ENCODE results near the gene CD58.
"Not testable (repeated sequence)": the region's sequence is repeated elsewhere in the genome, so short reads cannot be mapped to it uniquely, and the experiment has no call there.

CD58 gene

DNA sequence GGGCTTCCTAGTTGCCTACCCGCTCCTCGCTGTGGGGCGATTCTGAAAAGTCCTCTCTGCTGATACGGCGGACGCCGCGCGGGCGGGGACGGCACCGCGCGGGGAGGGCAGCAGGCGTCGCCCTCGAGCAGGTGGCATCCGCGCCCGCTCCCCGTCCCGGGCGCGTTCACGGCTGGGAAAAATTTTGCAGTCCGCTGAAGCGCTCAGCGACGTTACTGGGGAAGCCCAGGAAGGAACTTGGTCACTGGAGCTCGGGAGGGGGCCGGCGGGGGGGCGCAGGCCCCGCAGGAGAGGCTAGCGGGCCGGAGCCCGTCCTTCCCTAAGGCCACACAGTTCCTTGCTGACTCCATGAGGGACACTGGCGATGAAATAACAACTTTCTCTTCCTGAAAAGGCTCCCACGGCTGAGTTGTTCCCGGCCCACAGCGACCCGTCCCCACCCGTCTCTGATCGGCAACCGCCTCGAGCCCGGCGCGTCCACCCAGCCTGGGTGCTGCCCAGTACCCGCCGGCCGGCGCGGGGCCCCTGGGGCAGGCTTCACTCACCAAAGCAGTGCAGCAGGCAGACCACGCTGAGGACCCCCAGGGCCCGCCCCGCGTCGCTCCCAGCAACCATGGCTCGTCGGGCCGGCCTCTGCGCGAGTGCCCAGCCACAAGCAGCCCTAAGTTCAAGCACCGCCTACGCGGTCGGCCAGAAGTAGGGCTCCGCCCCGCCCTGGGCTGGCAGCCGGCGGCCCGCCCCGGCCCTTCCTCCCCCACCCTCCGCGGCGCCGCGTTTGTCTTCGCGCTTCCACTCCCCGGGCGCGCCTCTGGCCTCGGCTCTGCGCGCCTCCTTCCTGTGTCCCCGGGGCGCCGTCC is at the start of gene CD58:
Gene CD58 (minus strand): TSS at position 669 of the 857 bp plus-strand sequence. CDS start 54 bp downstream, at position 615.
- Mint-ChIP-seq H3K36me3 (no peaks in the 10 kb centered on the region), H3K4me1 (ENCODE audit: low read depth) (peaks cover 30% of the 10 kb centered on the region), H3K4me3 (peak within 1 kb of the TSS; percentile 89), H3K27me3 (no peaks in the 10 kb centered on the region), H3K9me3 (ENCODE audit: low read depth) (no peaks in the 10 kb centered on the region), H3K27ac (peak within 1 kb of the TSS; percentile 79)

DNA sequence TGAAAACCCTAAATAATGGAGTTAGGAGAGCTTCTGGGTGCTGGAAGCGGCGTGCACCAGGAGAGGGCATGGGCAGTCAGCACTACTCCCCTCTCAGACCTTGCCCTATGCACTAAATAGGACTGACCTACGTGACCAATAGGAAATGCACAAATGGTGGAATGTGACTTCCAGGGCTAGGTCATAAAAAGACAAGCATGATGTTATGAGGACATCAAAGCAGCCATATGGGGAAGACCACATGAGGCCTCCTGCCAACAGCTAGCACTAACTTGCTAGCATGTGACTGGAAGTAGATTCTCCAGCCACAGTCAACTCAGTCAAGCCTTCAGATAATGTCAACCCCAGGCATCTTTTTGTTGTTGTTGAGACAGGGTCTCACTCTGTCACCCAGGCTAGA is 49.6 kb upstream of the CD58 start:
- not testable (repeated sequence) for H3K4me3 Mint-ChIP-seq; H3K27me3 Mint-ChIP-seq; H3K36me3 Mint-ChIP-seq; H3K27ac Mint-ChIP-seq; H3K4me1 Mint-ChIP-seq (ENCODE audit: low read depth); H3K9me3 Mint-ChIP-seq (ENCODE audit: low read depth)

DNA sequence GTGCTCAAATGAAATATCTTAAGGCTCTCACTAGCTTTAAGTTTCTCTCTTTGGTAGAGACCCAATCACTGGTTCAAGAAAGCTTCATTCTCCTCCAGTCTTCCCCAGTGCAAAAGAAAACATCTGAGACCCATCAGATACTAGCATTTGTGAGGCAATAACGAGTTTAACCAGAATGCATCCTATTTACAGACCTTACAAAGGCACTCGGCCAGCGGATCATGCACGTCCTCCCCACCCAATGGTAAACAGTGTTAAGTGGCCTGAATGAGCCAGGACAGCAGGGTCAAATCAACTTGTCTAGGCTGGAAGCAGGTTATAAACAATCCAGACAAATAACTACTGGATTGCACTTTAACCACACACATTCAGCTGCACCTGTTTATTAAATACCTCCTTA is 48.3 kb upstream of the CD58 start:
- not testable (repeated sequence) for H3K4me3 Mint-ChIP-seq; H3K9me3 Mint-ChIP-seq (ENCODE audit: low read depth); H3K4me1 Mint-ChIP-seq (ENCODE audit: low read depth); H3K27me3 Mint-ChIP-seq; H3K36me3 Mint-ChIP-seq; H3K27ac Mint-ChIP-seq

DNA sequence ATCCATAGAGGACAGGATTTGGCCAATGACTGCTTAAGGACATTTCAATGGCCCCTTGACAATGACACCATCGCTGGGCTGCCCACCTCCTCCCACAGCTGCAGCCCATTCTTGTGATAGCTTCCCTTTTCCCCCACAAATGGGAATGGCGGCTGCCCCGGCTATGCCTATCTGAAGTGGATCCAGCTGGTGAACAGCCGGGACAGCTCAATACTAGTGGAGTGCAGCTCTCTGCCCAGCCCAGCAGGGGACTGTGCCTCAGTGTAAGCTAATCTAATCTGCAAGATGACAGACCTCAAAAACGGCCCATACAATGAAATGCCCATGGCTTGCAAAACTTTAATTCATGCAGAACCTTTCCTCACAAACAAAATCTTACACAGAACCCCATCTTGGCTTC is 47.0 kb upstream of the CD58 start:
- not testable (repeated sequence) for H3K9me3 Mint-ChIP-seq (ENCODE audit: low read depth); H3K4me3 Mint-ChIP-seq; H3K27ac Mint-ChIP-seq; H3K4me1 Mint-ChIP-seq (ENCODE audit: low read depth); H3K27me3 Mint-ChIP-seq; H3K36me3 Mint-ChIP-seq

DNA sequence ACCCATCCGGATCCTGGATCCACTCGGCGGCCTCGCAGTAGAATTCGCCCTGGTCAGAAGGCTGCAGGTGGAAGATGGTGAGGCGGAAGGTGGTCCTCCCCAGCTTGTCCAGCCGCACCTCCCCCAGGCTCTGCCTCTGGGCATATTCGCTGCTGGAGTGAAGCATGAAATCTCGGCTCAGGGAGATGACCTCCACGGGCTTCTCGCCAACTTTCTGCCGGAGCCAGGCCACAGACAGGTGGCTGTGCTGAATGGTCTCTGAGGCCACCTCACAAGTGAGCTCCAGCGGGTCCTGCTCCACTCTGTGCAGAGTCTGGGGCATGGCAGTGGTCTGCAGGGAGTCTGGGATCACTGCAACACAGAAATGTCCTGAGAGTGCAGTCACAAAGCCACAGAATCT is 43.0 kb upstream of the CD58 start:
- not testable (repeated sequence) for H3K27ac Mint-ChIP-seq; H3K27me3 Mint-ChIP-seq; H3K9me3 Mint-ChIP-seq (ENCODE audit: low read depth); H3K36me3 Mint-ChIP-seq; H3K4me3 Mint-ChIP-seq
- H3K4me1 Mint-ChIP-seq (ENCODE audit: low read depth): peaks cover 11% of the 10 kb centered on the region

GRCh38 chr1:116609801-116610371 is 39.1 kb upstream of the CD58 start:
- H3K9me3 Mint-ChIP-seq (ENCODE audit: low read depth); H3K36me3 Mint-ChIP-seq; H3K27me3 Mint-ChIP-seq; H3K4me3 Mint-ChIP-seq: not testable (repeated sequence)
- Mint-ChIP-seq H3K27ac (peak overlapping the region; percentile 56), H3K4me1 (ENCODE audit: low read depth) (peaks cover 26% of the 10 kb centered on the region)

GRCh38 chr1:116608841-116609240 is 38.0 kb upstream of the CD58 start:
- Mint-ChIP-seq H3K4me1 (ENCODE audit: low read depth) (peaks cover 26% of the 10 kb centered on the region), H3K27ac (peak overlapping the region; percentile 76), H3K4me3 (peak overlapping the region; percentile 23)
- H3K27me3 Mint-ChIP-seq; H3K9me3 Mint-ChIP-seq (ENCODE audit: low read depth); H3K36me3 Mint-ChIP-seq: not testable (repeated sequence)

- H3K9me3 Mint-ChIP-seq (ENCODE audit: low read depth); H3K27me3 Mint-ChIP-seq; H3K36me3 Mint-ChIP-seq: not testable (repeated sequence)
- Mint-ChIP-seq H3K27ac (peak overlapping the region; percentile 76), H3K4me3 (peak overlapping the region; percentile 52), H3K4me1 (ENCODE audit: low read depth) (peaks cover 26% of the 10 kb centered on the region)
These were observed 37.3 kb upstream of the CD58 start for GRCh38 chr1:116608151-116608550.

GRCh38 chr1:116607463-116607862 is 36.6 kb upstream of the CD58 start:
- not testable (repeated sequence) for H3K36me3 Mint-ChIP-seq; H3K9me3 Mint-ChIP-seq (ENCODE audit: low read depth); H3K27me3 Mint-ChIP-seq
- Mint-ChIP-seq H3K27ac (peak overlapping the region; percentile 3), H3K4me1 (ENCODE audit: low read depth) (peaks cover 26% of the 10 kb centered on the region), H3K4me3 (peak overlapping the region; percentile 58)

DNA sequence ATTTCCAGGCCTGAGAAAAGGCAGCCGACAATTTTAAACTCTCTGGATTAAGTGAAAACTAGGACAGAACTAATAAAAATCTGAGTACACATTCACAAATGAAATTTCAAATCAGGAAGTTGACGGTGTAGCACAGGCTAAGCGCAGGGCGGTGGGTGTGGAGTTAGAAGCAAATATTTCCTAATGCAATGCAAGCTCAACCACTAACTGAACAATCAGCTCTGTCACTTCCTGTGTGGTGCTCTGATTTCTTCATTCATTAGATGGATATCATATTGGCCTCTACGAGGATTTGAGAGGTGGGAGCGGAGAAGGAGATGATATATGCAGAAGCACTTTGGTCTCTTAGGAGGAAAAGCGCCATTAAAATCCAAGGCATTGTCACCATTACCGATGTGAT is 35.2 kb upstream of the CD58 start:
- not testable (repeated sequence) for H3K36me3 Mint-ChIP-seq; H3K27me3 Mint-ChIP-seq; H3K27ac Mint-ChIP-seq; H3K9me3 Mint-ChIP-seq (ENCODE audit: low read depth)
- Mint-ChIP-seq H3K4me3 (peak overlapping the region; percentile 4), H3K4me1 (ENCODE audit: low read depth) (peaks cover 26% of the 10 kb centered on the region)

DNA sequence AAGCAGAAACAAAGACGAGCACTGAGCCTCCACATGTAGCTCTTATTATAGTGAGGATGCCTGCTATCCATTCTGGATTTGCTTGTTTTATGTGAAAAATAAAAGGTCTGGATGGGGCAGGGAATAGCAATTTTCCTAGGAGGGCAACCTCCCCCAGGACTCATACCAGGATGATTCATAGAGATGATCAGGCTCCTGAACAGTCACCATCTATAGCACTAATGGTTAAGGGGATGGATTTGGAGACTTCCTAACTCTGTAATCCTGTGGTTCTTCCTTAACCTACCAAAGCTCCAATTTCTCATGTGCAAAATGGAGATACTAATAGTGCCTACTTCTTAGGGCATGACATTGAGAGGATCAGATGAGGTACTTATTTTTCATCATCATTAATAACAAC is 34.5 kb upstream of the CD58 start:
- Mint-ChIP-seq H3K27me3 (peaks cover 2% of the 10 kb centered on the region), H3K4me3 (no peak overlapping the region), H3K36me3 (no peaks in the 10 kb centered on the region), H3K9me3 (ENCODE audit: low read depth) (no peaks in the 10 kb centered on the region), H3K4me1 (ENCODE audit: low read depth) (peaks cover 23% of the 10 kb centered on the region), H3K27ac (no peak overlapping the region)

DNA sequence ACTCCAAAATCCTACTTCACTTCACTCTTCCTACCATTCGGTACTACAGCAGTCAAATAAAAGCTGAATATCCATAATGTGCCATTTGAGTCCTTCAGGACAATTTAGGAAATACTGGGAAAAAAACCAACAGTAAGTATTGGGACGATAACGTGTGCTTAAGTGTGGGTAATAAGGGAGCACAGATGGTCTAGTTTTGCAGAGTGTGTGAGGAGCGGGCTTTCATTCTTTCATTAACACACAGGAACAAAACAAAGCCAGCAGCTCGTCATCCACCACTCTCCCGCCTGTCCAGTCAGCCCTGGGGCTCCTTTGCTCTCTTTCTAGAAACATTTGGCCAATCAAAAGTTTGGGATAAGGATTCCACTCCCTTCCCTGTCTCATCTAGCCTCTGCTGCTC is 33.6 kb upstream of the CD58 start:
- not testable (repeated sequence) for H3K27ac Mint-ChIP-seq; H3K9me3 Mint-ChIP-seq (ENCODE audit: low read depth); H3K36me3 Mint-ChIP-seq; H3K27me3 Mint-ChIP-seq; H3K4me3 Mint-ChIP-seq
- H3K4me1 Mint-ChIP-seq (ENCODE audit: low read depth): peaks cover 15% of the 10 kb centered on the region

DNA sequence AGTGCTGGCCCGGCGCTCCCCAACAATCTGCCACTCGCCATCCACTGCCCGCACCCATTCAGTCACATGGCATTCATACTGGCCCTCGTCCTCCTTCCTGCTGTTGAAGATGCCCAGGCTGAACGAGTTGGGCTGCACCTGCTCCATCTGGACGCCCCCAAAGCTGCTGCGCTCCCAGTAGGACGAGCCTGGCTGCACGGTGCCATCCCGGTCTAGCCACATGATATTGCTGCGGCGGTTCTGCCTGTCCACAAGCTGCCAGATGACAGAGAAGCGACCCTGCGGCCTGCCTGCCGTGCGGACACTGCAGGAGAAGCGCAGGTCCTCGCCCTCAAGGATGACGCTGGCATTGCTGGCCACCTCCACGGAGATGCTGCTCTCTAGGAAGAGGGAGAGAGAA is 32.8 kb upstream of the CD58 start:
- not testable (repeated sequence) for H3K4me3 Mint-ChIP-seq; H3K9me3 Mint-ChIP-seq (ENCODE audit: low read depth)

DNA sequence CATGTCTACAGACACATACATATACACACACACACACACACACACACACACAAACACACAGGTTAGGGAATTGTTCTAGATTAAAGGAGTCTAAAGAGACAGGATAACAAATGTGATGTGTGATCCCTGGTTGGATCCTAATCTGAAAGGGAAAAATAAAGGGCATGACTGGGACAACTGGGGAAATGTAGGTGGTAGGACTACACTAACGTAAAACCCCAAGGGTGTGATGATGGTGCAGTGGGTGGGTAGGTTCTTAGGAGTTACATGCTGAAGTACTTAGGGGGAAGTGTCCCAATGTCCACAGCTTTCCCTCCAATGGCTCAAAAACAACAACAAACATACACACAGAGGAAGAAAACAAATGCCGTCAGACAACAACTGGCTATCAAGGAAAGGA is 28.5 kb upstream of the CD58 start:
- H3K9me3 Mint-ChIP-seq (ENCODE audit: low read depth); H3K4me3 Mint-ChIP-seq; H3K27ac Mint-ChIP-seq; H3K4me1 Mint-ChIP-seq (ENCODE audit: low read depth); H3K27me3 Mint-ChIP-seq; H3K36me3 Mint-ChIP-seq: not testable (repeated sequence)

More for the DNA sequence above, 32.8 kb upstream of the CD58 start:
- not testable (repeated sequence) for H3K27ac Mint-ChIP-seq, H3K36me3 Mint-ChIP-seq, H3K27me3 Mint-ChIP-seq
- peaks cover 14% of the 10 kb centered on the region for H3K4me1 Mint-ChIP-seq (ENCODE audit: low read depth)

- not testable (repeated sequence) for H3K36me3 Mint-ChIP-seq; H3K4me3 Mint-ChIP-seq; H3K27me3 Mint-ChIP-seq; H3K27ac Mint-ChIP-seq; H3K4me1 Mint-ChIP-seq (ENCODE audit: low read depth); H3K9me3 Mint-ChIP-seq (ENCODE audit: low read depth)
These were observed 27.7 kb upstream of the CD58 start for GRCh38 chr1:116598420-116599036.

GRCh38 chr1:116597388-116597787 is 26.6 kb upstream of the CD58 start:
- H3K4me1 Mint-ChIP-seq (ENCODE audit: low read depth); H3K9me3 Mint-ChIP-seq (ENCODE audit: low read depth); H3K27me3 Mint-ChIP-seq; H3K4me3 Mint-ChIP-seq; H3K27ac Mint-ChIP-seq; H3K36me3 Mint-ChIP-seq: not testable (repeated sequence)

All from activated naive CD8-positive, alpha-beta T cell (primary cell).